ENCODE measurements around the gene MYD88.
"Not testable (repeated sequence)": the region's sequence is repeated elsewhere in the genome, so short reads cannot be mapped to it uniquely, and the experiment has no call there.

MYD88 gene

GRCh38 chr3:38125305-38126120 lies 12.9 kb upstream of the MYD88 start:
- in situ Hi-C loops (cut with HindIII; ENCODE audit: low sequenced_read_pairs) = no loop called here

- in situ Hi-C loops (cut with HindIII; ENCODE audit: low sequenced_read_pairs) = no loop called here
These were observed 12.2 kb upstream of the MYD88 start for GRCh38 chr3:38126121-38126892.

GRCh38 chr3:38127611-38128302 lies 10.7 kb upstream of the MYD88 start:
- in situ Hi-C loops (cut with HindIII; ENCODE audit: low sequenced_read_pairs) = no loop called here

DNA sequence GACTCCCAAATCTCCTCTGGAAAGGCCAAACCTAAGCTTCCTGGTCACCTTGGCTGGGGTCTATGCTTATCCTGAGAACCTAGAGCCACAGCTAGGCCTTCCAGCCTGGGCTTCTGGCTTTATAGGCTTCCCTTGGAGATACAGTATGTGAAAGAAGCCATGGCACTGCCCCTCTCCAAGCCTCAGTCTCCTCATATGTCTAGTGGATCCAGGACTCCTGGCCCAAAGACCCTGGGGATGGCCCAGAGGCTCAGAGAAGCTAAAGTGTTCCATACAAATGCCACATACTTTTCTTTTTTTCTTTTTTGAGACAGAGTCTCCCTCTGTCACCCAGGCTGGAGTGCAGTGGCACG lies 10.2 kb upstream of the MYD88 start:
- in situ Hi-C loops (cut with HindIII; ENCODE audit: low sequenced_read_pairs) = no loop called here

DNA sequence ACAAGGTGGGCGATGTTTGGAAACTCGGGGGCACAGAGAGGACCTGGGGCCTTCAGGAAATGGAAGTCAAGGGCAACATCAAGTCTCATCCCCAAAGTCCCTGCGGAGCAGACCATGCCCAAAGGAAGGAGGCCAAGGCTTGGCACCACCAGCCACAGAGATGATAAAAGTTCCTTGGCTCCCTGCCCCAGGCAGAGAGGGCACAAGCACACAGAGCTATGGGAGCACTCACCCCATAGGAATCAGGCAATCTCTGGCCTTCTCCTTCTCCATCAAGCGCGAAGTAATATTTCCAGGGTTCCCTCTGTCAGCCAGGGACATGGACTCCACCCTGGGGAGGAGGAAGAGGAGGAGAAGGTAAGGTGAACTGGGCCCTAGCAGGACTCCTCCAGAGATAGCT lies 9.4 kb upstream of the MYD88 start:
- in situ Hi-C loops (cut with HindIII; ENCODE audit: low sequenced_read_pairs) = no loop called here

DNA sequence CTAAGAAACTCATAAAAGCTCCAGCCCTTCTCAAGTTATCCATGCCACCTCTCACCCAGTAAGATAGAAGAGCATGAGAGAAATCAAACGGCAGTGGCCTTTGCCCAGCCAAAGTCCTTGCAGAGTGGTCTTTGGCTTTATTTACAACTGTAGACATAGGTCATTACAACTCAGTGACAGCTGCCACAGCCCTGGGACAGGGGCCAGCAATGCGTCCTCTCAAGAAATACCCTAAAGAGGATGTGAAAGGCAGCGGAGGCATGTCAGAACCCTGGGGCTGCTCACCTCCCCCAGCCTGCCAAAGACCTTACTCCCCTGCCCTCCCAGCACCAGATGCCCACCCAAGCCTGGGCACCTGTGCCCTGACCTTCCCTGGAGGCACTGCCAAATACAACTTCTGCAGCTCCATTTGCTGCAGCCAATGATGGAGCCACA lies 7.8 kb upstream of the MYD88 start:
- in situ Hi-C loops (cut with HindIII; ENCODE audit: low sequenced_read_pairs) = no loop called here

- in situ Hi-C loops (cut with HindIII; ENCODE audit: low sequenced_read_pairs) = no loop called here
These were observed 6.7 kb upstream of the MYD88 start for GRCh38 chr3:38131621-38132369.

GRCh38 chr3:38133209-38133556 lies 5.3 kb upstream of the MYD88 start:
- in situ Hi-C loops (cut with HindIII; ENCODE audit: low sequenced_read_pairs) = no loop called here

DNA sequence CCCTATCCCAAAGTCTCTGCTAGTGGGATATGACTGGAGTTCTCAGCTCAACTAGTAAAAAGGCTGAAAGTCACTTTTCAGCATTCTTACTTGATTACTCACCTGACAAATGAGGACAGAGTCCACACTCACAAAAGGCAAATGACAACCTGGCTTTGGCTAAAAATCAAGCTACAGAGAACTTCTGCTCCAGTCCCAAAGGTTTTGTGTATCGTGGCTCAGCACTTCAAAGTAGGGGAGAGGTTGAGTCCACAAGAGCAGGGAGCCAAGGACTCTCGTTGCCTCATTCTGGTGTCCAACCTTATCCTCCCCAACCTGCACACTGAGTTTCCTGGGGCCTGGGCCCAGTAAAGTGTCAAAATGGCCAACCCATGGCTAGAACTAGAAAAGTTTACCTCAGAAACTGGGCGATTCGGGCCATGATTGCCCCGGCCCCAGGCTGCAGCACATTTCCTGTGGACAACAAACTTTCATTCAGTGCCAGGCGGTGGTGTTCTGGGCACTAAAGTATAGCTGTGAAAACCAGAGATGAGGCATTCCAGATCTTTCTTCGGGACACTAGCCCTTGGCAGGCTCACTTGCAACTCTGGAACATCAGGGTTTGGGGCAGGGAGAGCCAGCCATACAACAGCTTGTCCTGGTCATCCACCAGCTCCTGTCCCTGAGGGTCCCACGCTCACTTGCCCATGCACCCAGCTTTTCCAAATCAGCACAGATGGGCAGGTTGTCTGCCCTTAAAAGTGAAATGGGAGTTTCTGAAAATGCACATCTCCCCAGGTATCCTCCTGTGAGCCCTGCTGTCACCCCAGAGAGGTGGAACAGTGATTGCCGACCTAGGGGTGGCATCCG lies 4.7 kb upstream of the MYD88 start:
- in situ Hi-C loops (cut with HindIII; ENCODE audit: low sequenced_read_pairs) = no loop called here

DNA sequence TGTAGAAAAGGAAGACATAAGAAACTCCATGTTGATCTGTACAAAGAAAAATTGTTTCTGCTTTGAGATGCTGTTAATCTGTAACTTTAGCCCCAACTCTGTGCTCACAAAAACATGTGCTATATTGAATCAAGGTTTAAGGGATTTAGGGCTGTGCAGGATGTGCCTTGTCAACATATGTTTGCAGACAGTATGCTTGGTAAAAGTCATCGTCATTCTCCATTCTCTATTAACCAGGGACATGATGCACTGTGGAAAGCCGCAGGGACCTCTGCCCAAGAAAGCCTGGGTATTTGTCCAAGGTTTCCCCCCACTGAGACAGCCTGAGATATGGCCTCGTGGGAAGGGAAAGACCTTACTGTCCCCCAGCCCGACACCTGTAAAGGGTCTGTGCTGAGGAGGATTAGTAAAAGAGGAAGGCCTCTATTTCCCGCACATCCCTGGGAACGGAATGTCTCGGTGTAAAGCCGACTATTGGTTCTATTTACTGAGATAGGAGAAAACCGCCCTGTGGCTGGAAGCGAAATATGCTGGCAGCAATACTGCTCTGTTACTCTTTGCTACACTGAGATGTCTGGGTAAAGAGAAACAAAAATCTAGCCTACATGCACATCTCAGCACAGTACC lies 3.8 kb upstream of the MYD88 start:
- in situ Hi-C loops (cut with HindIII; ENCODE audit: low sequenced_read_pairs) = not testable (repeated sequence)

GRCh38 chr3:38135621-38136277 lies 2.7 kb upstream of the MYD88 start:
- in situ Hi-C loops (cut with HindIII; ENCODE audit: low sequenced_read_pairs) = not testable (repeated sequence)

- in situ Hi-C loops (cut with HindIII; ENCODE audit: low sequenced_read_pairs) = no loop called here
These were observed 2.1 kb upstream of the MYD88 start for GRCh38 chr3:38136393-38136776.

DNA sequence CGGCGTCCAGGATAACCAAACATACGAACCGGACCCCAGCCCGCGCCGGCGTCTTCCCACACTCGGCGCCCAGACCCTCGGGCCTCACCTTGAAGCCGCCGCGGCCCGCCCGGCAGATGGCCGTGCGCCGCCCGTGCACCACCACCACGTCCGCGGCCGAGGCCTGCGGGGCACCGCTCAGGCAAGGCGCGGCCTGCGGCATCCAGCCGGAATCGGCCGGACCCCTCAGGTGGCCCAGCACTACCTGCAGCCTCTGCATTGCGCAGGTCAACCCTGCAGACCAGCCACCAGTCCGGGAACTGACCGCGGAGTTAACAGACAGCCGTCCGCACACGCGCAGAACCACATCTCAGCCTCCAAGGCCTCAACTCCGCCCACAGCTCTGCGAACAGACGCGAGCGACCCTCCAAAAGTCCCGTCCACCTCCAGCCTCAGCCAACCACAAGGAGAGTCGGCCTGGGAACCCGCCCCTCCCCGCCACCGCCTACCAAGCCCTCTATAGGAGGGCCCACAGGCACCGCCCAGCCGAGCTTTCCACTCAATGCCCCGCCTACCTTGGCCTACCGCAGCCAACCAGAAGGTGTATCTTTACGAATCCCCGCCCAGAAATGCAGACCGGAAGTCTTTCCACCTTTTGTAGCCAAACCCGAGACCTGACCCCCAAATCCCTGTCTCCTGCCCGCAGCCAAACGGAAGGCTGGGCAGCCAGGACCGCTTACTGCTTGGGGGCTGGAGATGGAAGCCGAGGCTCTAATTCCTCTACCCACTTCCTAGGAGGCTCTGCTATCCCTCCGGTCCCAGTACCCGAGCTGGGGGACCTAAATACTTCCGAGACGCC lies 1.5 kb upstream of the MYD88 start, which contains the start of gene ACAA1:
Gene ACAA1, minus strand, starts transcription at position 351 of the 838 bp plus-strand sequence. Its CDS starts 92 bp downstream, at position 259.
- in situ Hi-C loops (cut with HindIII; ENCODE audit: low sequenced_read_pairs) = no loop called here

DNA sequence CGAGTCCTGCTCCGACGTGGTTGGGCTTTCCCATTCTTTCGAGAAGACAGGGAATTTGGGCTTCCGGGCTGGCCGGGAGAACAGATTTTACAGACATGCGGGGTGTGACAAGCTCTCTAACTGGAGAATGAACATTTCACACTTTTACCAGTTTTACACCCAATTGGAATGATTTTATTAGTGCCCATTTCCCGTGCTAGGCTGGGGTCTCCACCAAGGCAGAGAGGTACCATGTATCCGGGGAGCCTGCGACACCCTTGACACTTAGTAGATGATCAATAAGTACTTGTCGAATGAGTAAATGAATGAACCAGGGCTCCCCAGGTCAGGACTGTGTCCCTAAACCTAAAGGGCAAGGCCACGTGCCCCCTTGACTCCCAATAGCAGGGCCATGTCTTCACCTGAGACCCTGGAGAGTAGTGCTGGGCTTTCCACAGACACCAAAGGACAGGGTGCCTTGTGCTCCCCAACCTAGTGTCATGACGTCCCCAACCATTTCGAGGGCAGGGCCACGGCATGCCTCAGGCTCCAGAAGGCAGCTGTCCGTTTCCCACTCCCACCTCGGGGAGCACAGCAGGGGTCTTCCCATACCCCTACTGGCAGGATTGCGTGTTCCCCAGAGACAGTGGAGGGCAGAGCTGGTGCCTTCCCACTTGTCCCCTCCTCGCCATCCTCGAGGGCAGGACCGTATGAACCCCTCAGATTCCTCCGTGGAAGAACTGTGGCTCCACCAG lies 679 bp upstream of the MYD88 start:
- in situ Hi-C loops (cut with HindIII; ENCODE audit: low sequenced_read_pairs) = no loop called here

GRCh38 chr3:38139191-38139590 lies 730 bp downstream of the MYD88 start:
- in situ Hi-C loops (cut with HindIII; ENCODE audit: low sequenced_read_pairs) = no loop called here

DNA sequence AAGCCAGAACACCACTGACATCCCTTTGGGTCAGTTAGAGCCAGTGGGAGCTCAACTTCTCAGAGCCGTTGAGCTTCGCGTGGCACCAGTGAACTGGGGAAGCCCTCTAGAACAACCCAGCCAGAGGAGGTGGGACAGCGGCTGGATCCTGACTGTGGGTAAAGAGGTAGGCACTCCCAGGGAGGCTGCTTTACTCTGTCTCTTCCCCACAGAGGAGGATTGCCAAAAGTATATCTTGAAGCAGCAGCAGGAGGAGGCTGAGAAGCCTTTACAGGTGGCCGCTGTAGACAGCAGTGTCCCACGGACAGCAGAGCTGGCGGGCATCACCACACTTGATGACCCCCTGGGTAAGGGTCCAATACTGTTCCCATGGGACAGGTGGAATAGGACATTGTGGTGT lies 1.2 kb downstream of the MYD88 start:
- in situ Hi-C loops (cut with HindIII; ENCODE audit: low sequenced_read_pairs) = no loop called here

GRCh38 chr3:38140326-38141172 lies 2.1 kb downstream of the MYD88 start:
- in situ Hi-C loops (cut with HindIII; ENCODE audit: low sequenced_read_pairs) = no loop called here
